ENCODE measurements around the gene ARID3A.

ARID3A gene

GRCh38 chr19:942133-942645, 16.4 kb downstream of the ARID3A start:
- no peak overlapping the region for H3K27ac ChIP-seq (ENCODE audit: low read depth, low read length)
- H3K27me3 ChIP-seq (ENCODE audit: control insufficient read depth, insufficient read depth, low read length): no peaks in the 10 kb centered on the region
- no peaks in the 10 kb centered on the region for H3K4me1 ChIP-seq (ENCODE audit: control insufficient read depth, insufficient read depth, low read length)
- no peak overlapping the region for H3K4me3 ChIP-seq (ENCODE audit: low read length)
- no peak overlapping the region for H3K9ac ChIP-seq (ENCODE audit: low read length)
- no peaks in the 10 kb centered on the region for H3K36me3 ChIP-seq (ENCODE audit: control insufficient read depth, insufficient read depth, low read length)

GRCh38 chr19:943551-944170, 17.8 kb downstream of the ARID3A start:
- H3K9ac ChIP-seq (ENCODE audit: low read length): no peak overlapping the region
- H3K4me1 ChIP-seq (ENCODE audit: control insufficient read depth, insufficient read depth, low read length): no peaks in the 10 kb centered on the region
- no peak overlapping the region for H3K27ac ChIP-seq (ENCODE audit: low read depth, low read length)
- H3K4me3 ChIP-seq (ENCODE audit: low read length): no peak overlapping the region
- H3K27me3 ChIP-seq (ENCODE audit: control insufficient read depth, insufficient read depth, low read length): no peaks in the 10 kb centered on the region
- no peaks in the 10 kb centered on the region for H3K36me3 ChIP-seq (ENCODE audit: control insufficient read depth, insufficient read depth, low read length)

GRCh38 chr19:944171-944567, 18.3 kb downstream of the ARID3A start:
- H3K36me3 ChIP-seq (ENCODE audit: control insufficient read depth, insufficient read depth, low read length): no peaks in the 10 kb centered on the region
- H3K4me1 ChIP-seq (ENCODE audit: control insufficient read depth, insufficient read depth, low read length): no peaks in the 10 kb centered on the region
- no peak overlapping the region for H3K27ac ChIP-seq (ENCODE audit: low read depth, low read length)
- no peak overlapping the region for H3K9ac ChIP-seq (ENCODE audit: low read length)
- H3K4me3 ChIP-seq (ENCODE audit: low read length): peak overlapping the region; percentile 15
- no peaks in the 10 kb centered on the region for H3K27me3 ChIP-seq (ENCODE audit: control insufficient read depth, insufficient read depth, low read length)

GRCh38 chr19:944663-945241, 18.9 kb downstream of the ARID3A start:
- Histone ChIP-seq H3K9ac (ENCODE audit: low read length) (no peak overlapping the region), H3K36me3 (ENCODE audit: control insufficient read depth, insufficient read depth, low read length) (no peaks in the 10 kb centered on the region), H3K4me3 (ENCODE audit: low read length) (peak overlapping the region; percentile 15), H3K27me3 (ENCODE audit: control insufficient read depth, insufficient read depth, low read length) (no peaks in the 10 kb centered on the region), H3K4me1 (ENCODE audit: control insufficient read depth, insufficient read depth, low read length) (no peaks in the 10 kb centered on the region), H3K27ac (ENCODE audit: low read depth, low read length) (no peak overlapping the region)

GRCh38 chr19:945401-946252, 19.8 kb downstream of the ARID3A start:
- Histone ChIP-seq H3K27ac (ENCODE audit: low read depth, low read length) (no peak overlapping the region), H3K4me3 (ENCODE audit: low read length) (no peak overlapping the region), H3K4me1 (ENCODE audit: control insufficient read depth, insufficient read depth, low read length) (no peaks in the 10 kb centered on the region), H3K27me3 (ENCODE audit: control insufficient read depth, insufficient read depth, low read length) (no peaks in the 10 kb centered on the region), H3K9ac (ENCODE audit: low read length) (no peak overlapping the region), H3K36me3 (ENCODE audit: control insufficient read depth, insufficient read depth, low read length) (no peaks in the 10 kb centered on the region)

- Histone ChIP-seq H3K36me3 (ENCODE audit: control insufficient read depth, insufficient read depth, low read length) (no peaks in the 10 kb centered on the region), H3K4me1 (ENCODE audit: control insufficient read depth, insufficient read depth, low read length) (no peaks in the 10 kb centered on the region), H3K27ac (ENCODE audit: low read depth, low read length) (no peak overlapping the region), H3K4me3 (ENCODE audit: low read length) (no peak overlapping the region), H3K9ac (ENCODE audit: low read length) (no peak overlapping the region), H3K27me3 (ENCODE audit: control insufficient read depth, insufficient read depth, low read length) (no peaks in the 10 kb centered on the region)
Measured at GRCh38 chr19:947090-947706, 21.4 kb downstream of the ARID3A start.

GRCh38 chr19:947707-948539, 22.1 kb downstream of the ARID3A start:
- Histone ChIP-seq H3K4me3 (ENCODE audit: low read length) (no peak overlapping the region), H3K27me3 (ENCODE audit: control insufficient read depth, insufficient read depth, low read length) (no peaks in the 10 kb centered on the region), H3K36me3 (ENCODE audit: control insufficient read depth, insufficient read depth, low read length) (no peaks in the 10 kb centered on the region), H3K4me1 (ENCODE audit: control insufficient read depth, insufficient read depth, low read length) (no peaks in the 10 kb centered on the region), H3K27ac (ENCODE audit: low read depth, low read length) (no peak overlapping the region), H3K9ac (ENCODE audit: low read length) (no peak overlapping the region)

- Histone ChIP-seq H3K36me3 (ENCODE audit: control insufficient read depth, insufficient read depth, low read length) (no peaks in the 10 kb centered on the region), H3K4me3 (ENCODE audit: low read length) (no peak overlapping the region), H3K27ac (ENCODE audit: low read depth, low read length) (no peak overlapping the region), H3K4me1 (ENCODE audit: control insufficient read depth, insufficient read depth, low read length) (no peaks in the 10 kb centered on the region), H3K9ac (ENCODE audit: low read length) (no peak overlapping the region), H3K27me3 (ENCODE audit: control insufficient read depth, insufficient read depth, low read length) (no peaks in the 10 kb centered on the region)
Measured at GRCh38 chr19:948842-949496, 23.1 kb downstream of the ARID3A start.

GRCh38 chr19:950352-951066, 24.7 kb downstream of the ARID3A start:
- Histone ChIP-seq H3K27ac (ENCODE audit: low read depth, low read length) (no peak overlapping the region), H3K36me3 (ENCODE audit: control insufficient read depth, insufficient read depth, low read length) (no peaks in the 10 kb centered on the region), H3K9ac (ENCODE audit: low read length) (no peak overlapping the region), H3K4me1 (ENCODE audit: control insufficient read depth, insufficient read depth, low read length) (no peaks in the 10 kb centered on the region), H3K4me3 (ENCODE audit: low read length) (no peak overlapping the region), H3K27me3 (ENCODE audit: control insufficient read depth, insufficient read depth, low read length) (no peaks in the 10 kb centered on the region)

- Histone ChIP-seq H3K4me3 (ENCODE audit: low read length) (no peak overlapping the region), H3K36me3 (ENCODE audit: control insufficient read depth, insufficient read depth, low read length) (no peaks in the 10 kb centered on the region), H3K27me3 (ENCODE audit: control insufficient read depth, insufficient read depth, low read length) (no peaks in the 10 kb centered on the region), H3K9ac (ENCODE audit: low read length) (no peak overlapping the region), H3K4me1 (ENCODE audit: control insufficient read depth, insufficient read depth, low read length) (no peaks in the 10 kb centered on the region), H3K27ac (ENCODE audit: low read depth, low read length) (no peak overlapping the region)
Measured at GRCh38 chr19:952049-952679, 26.3 kb downstream of the ARID3A start.

Measured in rectal smooth muscle tissue (tissue), 1 donor.